ENCODE data around the gene CCDC110.
A peak's percentile ranks its signal among the peaks of the same experiment; 100 is the strongest.

The CCDC110 gene

DNA sequence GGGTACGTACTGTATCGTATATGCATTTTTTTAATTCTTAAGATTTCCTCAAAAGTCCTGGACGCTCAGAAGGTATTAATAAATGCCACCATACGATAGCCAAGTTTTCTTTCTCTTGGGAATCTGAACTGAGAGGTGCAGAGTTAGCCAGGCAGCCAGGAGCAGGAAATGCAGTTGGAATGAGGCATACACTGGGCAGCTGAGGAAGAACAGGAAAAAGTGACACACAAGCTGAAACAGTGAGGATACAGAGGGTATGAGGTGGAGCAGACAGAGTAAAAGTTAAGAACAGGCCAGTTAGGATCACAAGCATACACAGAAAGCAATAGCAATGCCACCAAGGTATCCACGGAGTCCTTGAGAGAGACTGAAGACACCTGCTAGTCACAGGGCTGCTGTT is 59.1 kb downstream of the CCDC110 start:
- DNase-seq: no peak

DNA sequence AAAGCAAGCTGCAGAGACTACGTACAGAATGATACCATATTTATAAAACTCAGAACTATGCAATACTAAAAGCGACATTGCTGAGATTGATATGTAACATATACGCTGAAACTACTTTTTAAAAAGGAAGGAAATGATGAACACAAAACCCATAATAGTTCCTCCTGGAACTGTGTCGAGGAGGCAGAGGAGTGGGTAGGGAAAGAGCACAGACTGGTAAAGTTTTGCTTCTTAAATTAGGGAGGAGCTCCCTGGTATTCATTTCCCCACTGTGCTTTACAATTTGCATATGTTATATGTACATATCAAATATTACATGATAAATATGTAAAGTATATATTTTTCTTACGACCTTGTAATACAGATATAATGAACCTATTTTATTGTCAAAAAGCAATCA is 59.7 kb downstream of the CCDC110 start:
- no peak for DNase-seq

DNA sequence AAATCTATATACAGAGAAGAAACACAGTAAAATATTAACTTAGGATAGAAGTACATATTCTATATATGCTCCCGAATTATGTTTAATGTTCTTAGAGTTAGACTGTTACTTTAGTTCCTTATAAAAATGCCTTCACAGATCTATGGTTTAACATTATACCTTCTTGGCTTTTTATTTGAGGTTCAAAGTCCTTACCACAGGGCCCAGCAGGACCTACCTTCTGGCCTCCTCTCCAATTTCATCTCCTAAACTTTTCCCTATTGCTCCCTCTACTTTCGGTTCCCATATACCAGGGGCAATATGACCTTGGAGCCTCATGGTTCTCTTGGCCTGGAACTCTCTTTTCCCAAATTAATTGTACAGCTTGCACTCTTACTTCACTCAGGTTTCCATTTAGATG is 63.1 kb downstream of the CCDC110 start:
- DNase-seq: no peak

GRCh38 chr4:185405296-185405999 is 66.1 kb downstream of the CCDC110 start:
- no peak for DNase-seq

DNA sequence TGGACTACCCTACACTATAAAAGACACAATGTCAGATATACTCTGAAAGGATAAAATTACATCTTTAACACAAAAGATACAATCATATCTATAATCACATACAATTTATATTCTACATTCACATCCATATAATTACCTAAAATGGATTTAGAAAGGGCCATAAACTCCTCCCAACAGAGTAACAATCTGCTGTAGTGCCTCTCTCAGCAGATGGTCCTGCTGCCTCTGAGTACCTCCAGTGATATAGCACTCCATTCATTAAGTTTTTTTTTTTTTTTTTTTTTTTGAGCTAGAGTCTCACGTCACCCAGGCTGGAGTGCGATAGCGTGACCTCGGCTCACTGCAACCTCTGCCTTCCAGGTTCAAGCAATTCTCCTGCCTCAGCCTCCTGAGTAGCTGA is 67.5 kb downstream of the CCDC110 start:
- no peak for DNase-seq

- no peak for DNase-seq
Measured at GRCh38 chr4:185399466-185399865, 72.1 kb downstream of the CCDC110 start.

DNA sequence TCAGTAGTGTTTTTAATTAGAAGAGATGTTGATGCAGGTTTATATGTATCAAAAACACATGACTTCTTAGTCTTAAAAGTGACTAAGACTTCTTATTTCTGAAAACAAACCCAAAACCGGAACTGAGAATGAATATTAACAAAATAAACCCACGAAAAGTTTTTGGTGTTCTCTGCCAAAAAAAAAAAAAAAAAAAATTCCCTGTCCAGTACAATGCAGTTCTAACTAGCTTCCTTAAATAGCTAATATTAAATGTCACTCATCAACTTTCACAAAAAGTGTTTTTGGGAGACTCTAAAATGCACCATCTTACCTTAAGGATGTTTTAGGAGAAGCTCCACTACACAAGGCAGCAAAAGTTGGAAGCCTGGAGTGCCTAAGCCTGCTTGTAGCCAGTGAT is 72.9 kb downstream of the CCDC110 start:
- no peak for DNase-seq

GRCh38 chr4:185396724-185397385 is 74.7 kb downstream of the CCDC110 start, which contains the start of gene ANKRD37:
ANKRD37 (plus strand) TSS chr4:185396841; CDS start chr4:185396924, 83 bp downstream.
- DNase-seq: no peak

DNA sequence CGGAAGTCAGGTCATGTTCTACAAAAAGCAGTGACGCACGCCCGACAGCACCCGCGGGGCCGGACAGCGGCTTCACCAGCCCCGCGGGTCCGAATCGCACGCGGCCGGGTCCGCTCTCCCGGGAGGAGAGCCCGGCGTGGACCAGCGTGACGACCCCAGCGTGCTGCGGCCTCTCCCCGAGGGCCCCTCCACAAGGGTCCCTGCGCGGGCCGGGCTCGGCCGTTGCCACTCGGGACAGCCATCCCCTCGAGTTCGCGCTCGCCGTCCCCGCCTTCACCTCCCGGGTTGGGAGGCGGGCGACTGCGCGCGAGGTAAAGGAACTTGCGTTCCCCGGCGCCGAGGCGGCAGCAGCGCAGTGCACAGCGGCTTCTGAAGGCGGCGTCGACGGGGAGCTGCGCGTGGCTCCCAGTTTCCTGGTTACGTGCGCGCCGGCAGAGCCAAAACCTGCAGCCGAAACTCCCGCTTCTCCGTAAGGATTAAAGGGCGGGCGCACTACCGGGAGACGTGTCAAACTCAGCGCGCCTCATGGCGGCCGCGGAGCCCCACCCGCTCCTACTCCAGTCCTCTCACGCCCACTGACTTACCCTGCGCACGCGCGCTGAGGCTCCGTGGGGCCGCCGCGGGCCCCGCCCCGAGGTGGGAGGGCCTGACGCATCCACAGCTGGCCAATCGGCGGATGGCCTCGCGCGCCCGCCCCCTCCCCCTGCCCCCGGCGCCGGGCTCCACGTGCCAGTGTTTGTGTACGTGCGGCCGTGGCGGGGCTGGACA is 75.4 kb downstream of the CCDC110 start:
- DNase-seq: peak; percentile 98

GRCh38 chr4:185395238-185395955 is 76.1 kb downstream of the CCDC110 start, which contains the start of gene LRP2BP:
LRP2BP (minus strand) TSS chr4:185395924; CDS start chr4:185378186, 17,738 bp downstream.
- DNase-seq: no peak
